T1000 (cell line): Measurements from ENCODE around the gene KAZN.
A peak's percentile ranks its signal among the peaks of the same experiment; 100 is the strongest.

Source experiments
- DNase-seq: peaks from one replicate; lab custom pipeline; 2025; ENCODE audit warnings: mixed read lengths; lab: John Stamatoyannopoulos, UW

Gene KAZN

GRCh38 chr1:14914351-14914988 is 316.0 kb downstream of the KAZN start:
- DNase-seq, result no peak

- no peak for DNase-seq
These were observed 317.0 kb downstream of the KAZN start for GRCh38 chr1:14915356-14916054.

- no peak for DNase-seq
These were observed 320.8 kb downstream of the KAZN start for GRCh38 chr1:14919289-14919688.

GRCh38 chr1:14919751-14920150 is 321.3 kb downstream of the KAZN start:
- no peak for DNase-seq

- no peak for DNase-seq
These were observed 322.6 kb downstream of the KAZN start for GRCh38 chr1:14921057-14921456.

GRCh38 chr1:14922942-14923726 is 324.6 kb downstream of the KAZN start:
- DNase-seq, result no peak

- peak; percentile 50 for DNase-seq
These were observed 325.4 kb downstream of the KAZN start for GRCh38 chr1:14923727-14924452.

- DNase-seq, result no peak
These were observed 326.2 kb downstream of the KAZN start for GRCh38 chr1:14924455-14925331.

GRCh38 chr1:14925336-14926136 is 327.1 kb downstream of the KAZN start:
- DNase-seq, result no peak

- no peak for DNase-seq
These were observed 327.7 kb downstream of the KAZN start for GRCh38 chr1:14926229-14926628.

GRCh38 chr1:14926818-14927575 is 328.5 kb downstream of the KAZN start:
- no peak for DNase-seq

- DNase-seq, result no peak
These were observed 329.9 kb downstream of the KAZN start for GRCh38 chr1:14928412-14928811.

- no peak for DNase-seq
These were observed 330.5 kb downstream of the KAZN start for GRCh38 chr1:14928886-14929546.

- DNase-seq, result peak; percentile 48
These were observed 331.2 kb downstream of the KAZN start for GRCh38 chr1:14929547-14930246.

GRCh38 chr1:14930247-14930965 is 331.9 kb downstream of the KAZN start:
- DNase-seq, result no peak

- no peak for DNase-seq
These were observed 333.7 kb downstream of the KAZN start for GRCh38 chr1:14932034-14932638.

GRCh38 chr1:14934867-14935266 is 336.4 kb downstream of the KAZN start:
- DNase-seq, result no peak
